ENCODE results near the gene LOXL1. TPM values are rescaled to one million over a fixed set of nuclear protein-coding genes. Genes with fewer than 3 reads are reported as not detected.
"Not testable (repeated sequence)": the region's sequence is repeated elsewhere in the genome, so short reads cannot be mapped to it uniquely, and the experiment has no call there.

LOXL1 gene
- total RNA-seq, 4 donors from 2014 or later: 4.9 to 11.2 (median 5.7) TPM

GRCh38 chr15:73936181-73936580 is 9.9 kb downstream of the LOXL1 start:
- Histone ChIP-seq H3K27ac (no peak overlapping the region), H3K4me3 (no peak overlapping the region), H3K9me3 (no peaks in the 10 kb centered on the region), H3K4me1 (no peaks in the 10 kb centered on the region), H3K36me3 (no peaks in the 10 kb centered on the region), H3K27me3 (no peaks in the 10 kb centered on the region)
- no peak for ATAC-seq
- in situ Hi-C loops (cut with MboI; ENCODE audit: low sequenced_read_pairs in 4 of 4) (no loop called here), intact Hi-C loops (cut with DNase I; ENCODE audit: low total_unique reads) (no loop called here)
- TF ChIP-seq POLR2A (IDR thresholded peaks at IDR 0.05) (no peak), CTCF (IDR thresholded peaks at IDR 0.05 in 4 of 5, conservative IDR thresholded peaks at IDR 0.05 in 1 of 5) (no peak)
- DNase-seq: no peak

- Histone ChIP-seq H3K27me3 (no peaks in the 10 kb centered on the region), H3K4me3 (no peak overlapping the region), H3K36me3 (no peaks in the 10 kb centered on the region), H3K4me1 (no peaks in the 10 kb centered on the region), H3K9me3 (no peaks in the 10 kb centered on the region), H3K27ac (no peak overlapping the region)
- in situ Hi-C loops (cut with MboI; ENCODE audit: low sequenced_read_pairs in 4 of 4) (no loop called here), intact Hi-C loops (cut with DNase I; ENCODE audit: low total_unique reads) (no loop called here)
- TF ChIP-seq POLR2A (IDR thresholded peaks at IDR 0.05) (no peak), CTCF (IDR thresholded peaks at IDR 0.05 in 4 of 5, conservative IDR thresholded peaks at IDR 0.05 in 1 of 5) (no peak)
- DNase-seq (no peak), ATAC-seq (no peak)
Observed at GRCh38 chr15:73936588-73937290, 10.5 kb downstream of the LOXL1 start.

- no peak for DNase-seq
- H3K36me3 ChIP-seq: no peaks in the 10 kb centered on the region
- H3K27me3 ChIP-seq: no peaks in the 10 kb centered on the region
- H3K4me1 ChIP-seq: no peaks in the 10 kb centered on the region
- H3K27ac ChIP-seq: no peak overlapping the region
- no peaks in the 10 kb centered on the region for H3K9me3 ChIP-seq
- in situ Hi-C loops (cut with MboI; ENCODE audit: low sequenced_read_pairs in 4 of 4) (no loop called here), intact Hi-C loops (cut with DNase I; ENCODE audit: low total_unique reads) (no loop called here)
- ATAC-seq: no peak
- H3K4me3 ChIP-seq: no peak overlapping the region
- no peak for TF ChIP-seq CTCF (IDR thresholded peaks at IDR 0.05 in 4 of 5, conservative IDR thresholded peaks at IDR 0.05 in 1 of 5)
- no peak for TF ChIP-seq POLR2A (IDR thresholded peaks at IDR 0.05)
Observed at GRCh38 chr15:73937296-73937695, 11.0 kb downstream of the LOXL1 start.

- H3K4me3 ChIP-seq: no peak overlapping the region
- no peaks in the 10 kb centered on the region for H3K9me3 ChIP-seq
- intact Hi-C loops (cut with DNase I; ENCODE audit: low total_unique reads): no loop called here
- DNase-seq (no peak), ATAC-seq (no peak)
- H3K27me3 ChIP-seq: no peaks in the 10 kb centered on the region
- TF ChIP-seq CTCF (IDR thresholded peaks at IDR 0.05 in 4 of 5, conservative IDR thresholded peaks at IDR 0.05 in 1 of 5) (no peak), POLR2A (IDR thresholded peaks at IDR 0.05) (no peak)
- in situ Hi-C loops (cut with MboI; ENCODE audit: low sequenced_read_pairs in 4 of 4): no loop called here
- no peak overlapping the region for H3K27ac ChIP-seq
- no peaks in the 10 kb centered on the region for H3K36me3 ChIP-seq
- no peaks in the 10 kb centered on the region for H3K4me1 ChIP-seq
Observed at GRCh38 chr15:73937726-73938125, 11.5 kb downstream of the LOXL1 start.

GRCh38 chr15:73938516-73938915 is 12.3 kb downstream of the LOXL1 start:
- ATAC-seq; H3K4me3 ChIP-seq; H3K4me1 ChIP-seq; DNase-seq; H3K27me3 ChIP-seq; in situ Hi-C loops (cut with MboI; ENCODE audit: low sequenced_read_pairs in 4 of 4); H3K27ac ChIP-seq; H3K9me3 ChIP-seq; intact Hi-C loops (cut with DNase I; ENCODE audit: low total_unique reads); H3K36me3 ChIP-seq: not testable (repeated sequence)
